HUDEP-2 (cell line): ENCODE measurements around the gene CNTN5.

Experiments
- DNase-seq, 76 experiments: peaks; one replicate each; lab custom pipeline; 2025; ENCODE audit not compliant: unreplicated experiment in 76 of 76; lab: John Stamatoyannopoulos, UW

CNTN5 gene

DNA sequence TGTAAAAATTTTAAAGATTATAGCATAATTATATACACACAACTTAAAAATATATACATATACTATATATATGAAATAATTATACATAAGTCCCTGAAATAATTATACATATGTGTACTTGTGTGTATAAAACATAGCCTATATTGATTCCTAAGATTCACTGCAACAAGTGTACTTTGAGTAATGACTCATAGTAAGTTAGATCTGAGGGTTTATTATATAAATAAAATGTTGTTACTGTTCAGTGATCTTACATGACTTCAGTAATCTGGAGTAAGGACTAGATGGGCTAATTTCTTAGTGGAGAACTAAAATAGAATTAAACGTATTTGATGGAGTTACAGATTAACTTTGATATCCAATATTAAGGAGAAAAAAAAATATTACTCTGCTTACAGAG lies 350.5 kb downstream of the CNTN5 start:
- no peak for DNase-seq

DNA sequence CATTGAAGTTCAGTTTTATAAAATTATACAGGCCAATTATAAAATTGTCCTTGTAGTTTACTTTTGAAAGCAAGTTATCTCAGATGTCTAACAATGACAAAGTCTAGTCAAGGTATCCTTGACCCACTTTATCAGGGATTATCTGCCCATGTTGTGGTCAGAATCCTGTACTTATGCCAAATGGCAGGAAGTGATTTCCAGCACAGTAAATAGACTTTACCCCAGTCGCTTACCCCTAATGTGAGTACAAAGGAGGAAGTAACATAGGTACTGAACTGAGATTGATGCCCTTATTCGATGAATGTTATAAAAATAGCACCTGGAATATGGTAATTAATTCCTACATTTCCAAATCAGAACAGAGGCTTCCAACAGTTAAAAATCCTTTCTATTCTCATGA lies 355.7 kb downstream of the CNTN5 start:
- DNase-seq = no peak

DNA sequence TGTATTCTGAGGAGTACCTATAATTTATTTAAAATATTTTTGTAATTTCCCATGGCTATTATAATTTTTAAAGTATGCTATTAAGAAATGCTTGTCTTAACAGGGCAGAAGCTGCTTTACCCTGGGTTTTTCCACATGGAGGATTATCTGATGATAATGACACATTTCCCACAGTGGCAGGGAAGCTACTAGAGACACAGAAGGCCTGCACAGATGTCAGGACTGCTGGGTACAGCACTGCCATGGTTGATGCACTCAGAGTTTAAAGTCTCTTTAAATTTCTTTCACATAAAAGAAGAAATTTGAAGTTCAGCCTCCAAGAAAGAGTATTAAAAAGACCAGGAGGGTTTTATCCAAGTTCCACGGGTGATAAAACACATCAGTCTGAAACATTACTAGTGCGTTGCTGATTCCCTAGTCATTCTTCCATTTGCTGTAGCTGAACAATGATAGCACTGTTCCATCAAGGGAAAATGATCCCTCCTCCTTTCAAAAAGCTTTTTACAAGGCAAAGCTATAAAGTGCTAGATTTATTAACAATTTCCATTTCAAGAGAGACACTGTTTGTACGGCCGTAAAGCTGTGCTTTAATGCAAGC lies 363.0 kb downstream of the CNTN5 start:
- DNase-seq = no peak

DNA sequence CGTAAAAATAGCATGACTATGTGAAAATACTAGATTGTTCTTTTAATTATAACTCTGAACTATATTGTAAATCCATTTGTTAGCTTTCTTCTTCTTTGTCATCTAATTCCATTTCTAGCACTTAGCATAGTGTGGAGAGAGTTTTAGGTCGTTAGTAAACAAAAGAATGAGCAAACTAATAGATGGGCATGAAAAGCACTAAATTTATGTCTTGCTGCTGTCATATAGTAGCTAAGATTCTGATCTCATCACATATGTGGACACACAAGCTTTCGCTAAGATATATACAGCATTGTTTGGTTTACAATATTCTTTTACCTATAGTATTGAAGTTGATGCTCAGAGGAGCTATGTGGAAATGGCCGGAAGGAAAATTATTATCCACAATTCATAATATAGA lies 370.5 kb downstream of the CNTN5 start:
- no peak for DNase-seq

DNA sequence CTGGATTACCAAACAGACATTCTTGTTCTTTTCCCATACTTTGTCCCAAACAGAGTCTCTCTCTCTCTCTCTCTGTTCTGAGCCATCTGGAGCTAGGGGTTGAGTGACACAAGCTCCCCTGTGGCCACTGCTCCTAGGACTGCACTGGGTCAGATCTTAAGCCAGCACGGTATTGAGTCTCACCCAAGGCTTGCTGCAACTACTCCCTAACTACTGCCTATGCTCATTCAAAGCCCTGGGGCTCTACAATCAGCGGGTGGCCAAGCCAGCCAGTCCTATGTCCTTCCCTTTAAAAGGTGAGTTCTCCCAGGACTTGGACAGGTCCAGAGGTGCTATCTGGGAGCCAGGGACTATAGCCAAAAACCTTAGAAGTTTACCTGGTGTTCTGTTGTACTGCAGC lies 385.6 kb downstream of the CNTN5 start:
- DNase-seq = no peak

DNA sequence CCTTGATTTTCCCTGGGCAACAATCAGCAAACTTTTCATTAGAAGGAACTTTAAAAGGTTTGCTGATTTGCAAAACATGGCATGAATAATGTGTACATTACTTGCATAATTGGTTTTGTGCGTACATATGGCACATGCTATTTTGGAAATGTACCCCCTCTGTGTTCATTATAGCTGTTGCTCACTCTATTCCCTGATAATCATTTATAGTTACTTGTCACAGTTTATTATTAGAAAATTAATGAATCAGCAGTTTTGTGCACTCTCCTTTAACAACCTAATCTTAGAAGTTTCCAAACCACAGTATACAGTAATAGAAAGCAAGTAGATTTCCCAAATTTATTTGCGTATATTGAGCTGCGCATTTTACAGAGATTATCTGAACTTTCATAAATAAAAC lies 389.9 kb downstream of the CNTN5 start:
- no peak for DNase-seq

DNA sequence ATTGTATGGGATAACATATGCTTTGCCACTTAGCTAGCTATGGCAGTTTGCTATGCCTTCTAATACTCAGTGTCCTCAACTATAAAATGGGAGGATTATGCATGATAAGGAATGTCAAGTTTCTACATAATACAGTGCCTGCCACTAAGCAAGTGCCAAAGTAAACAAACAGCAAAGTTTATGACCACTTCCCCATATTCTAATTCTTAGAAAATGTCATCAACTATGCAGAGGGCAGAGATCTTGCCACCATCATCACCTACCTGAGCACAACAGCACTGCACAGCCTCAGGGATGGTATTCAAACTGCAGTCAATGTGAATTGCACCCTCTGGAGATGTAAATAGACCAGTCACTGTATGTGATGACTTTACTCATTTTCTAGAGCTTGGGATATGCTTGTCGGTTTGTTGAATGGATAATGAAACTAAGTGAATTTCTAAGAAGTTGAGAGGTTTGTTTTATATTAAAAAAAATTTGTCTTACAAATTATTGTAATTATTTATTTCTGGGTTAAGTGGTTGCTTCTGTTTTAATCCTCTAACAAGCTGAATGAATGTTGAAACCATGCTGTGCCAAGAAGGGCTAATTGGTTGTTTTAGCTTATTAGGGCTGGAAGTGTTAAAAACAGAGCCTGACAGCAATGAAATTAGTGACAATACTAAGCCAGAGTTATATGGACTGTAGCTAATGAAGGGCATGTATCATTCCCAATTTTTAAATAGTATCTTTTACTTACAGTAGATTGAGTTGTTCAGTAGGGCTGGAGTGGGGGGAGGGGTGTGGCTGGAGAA lies 398.4 kb downstream of the CNTN5 start:
- no peak for DNase-seq

DNA sequence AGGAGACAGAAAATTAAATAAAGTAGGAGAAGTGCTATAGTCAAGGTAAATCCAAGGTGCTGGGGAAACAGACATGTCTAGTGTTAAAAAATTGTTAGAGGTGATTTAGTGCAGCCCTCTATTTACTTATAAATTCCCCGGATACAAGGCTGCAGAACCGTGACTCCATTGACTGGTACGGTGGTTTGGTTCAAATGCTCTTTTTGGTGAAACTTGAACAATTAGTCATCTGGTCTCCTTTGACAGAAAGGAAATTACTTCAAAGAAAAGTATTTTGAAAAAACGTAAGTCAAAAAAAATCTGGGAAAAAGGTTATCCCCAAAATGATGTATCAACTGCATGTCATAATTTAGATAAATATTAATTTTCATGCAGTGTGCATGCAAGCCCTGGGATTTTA lies 399.2 kb downstream of the CNTN5 start:
- DNase-seq = no peak

DNA sequence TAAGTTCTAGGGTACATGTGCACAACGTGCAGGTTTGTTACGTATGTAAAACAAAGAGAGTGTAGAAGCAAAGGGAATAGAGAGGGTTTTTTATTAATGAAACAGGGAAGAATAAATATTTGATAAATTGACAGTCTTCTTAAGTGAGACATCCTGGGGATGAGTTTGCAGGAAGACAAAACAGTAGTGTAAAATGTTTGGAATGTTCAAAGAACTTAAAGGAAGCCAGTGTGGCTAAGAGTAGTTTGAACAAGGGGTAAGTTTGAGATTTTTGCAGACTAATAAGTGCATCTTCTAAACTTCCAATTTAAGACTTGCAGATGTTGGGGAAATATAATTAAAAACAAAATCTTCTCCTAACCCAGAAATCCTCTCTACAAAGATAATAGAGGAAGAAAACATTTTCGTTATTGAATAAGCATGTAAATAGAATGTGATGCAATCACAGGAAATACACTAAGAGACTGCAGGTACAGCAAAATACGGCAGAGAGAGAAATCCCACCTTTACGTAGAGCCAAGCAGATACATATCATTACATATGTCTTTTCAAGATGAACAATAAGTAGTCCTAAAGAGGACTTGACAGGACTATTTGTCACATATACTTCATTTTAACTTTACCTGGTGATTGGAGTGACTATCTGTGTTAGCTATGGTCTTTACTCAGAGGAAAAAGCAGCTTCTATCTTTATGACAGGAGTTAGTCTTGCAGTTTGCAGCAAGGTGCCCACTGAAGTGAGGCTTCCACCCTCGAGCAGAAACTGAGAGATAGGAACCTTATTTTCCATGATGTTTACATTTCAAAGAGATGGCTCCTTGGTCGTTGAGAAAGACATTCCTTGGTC lies 402.1 kb downstream of the CNTN5 start:
- no peak for DNase-seq

DNA sequence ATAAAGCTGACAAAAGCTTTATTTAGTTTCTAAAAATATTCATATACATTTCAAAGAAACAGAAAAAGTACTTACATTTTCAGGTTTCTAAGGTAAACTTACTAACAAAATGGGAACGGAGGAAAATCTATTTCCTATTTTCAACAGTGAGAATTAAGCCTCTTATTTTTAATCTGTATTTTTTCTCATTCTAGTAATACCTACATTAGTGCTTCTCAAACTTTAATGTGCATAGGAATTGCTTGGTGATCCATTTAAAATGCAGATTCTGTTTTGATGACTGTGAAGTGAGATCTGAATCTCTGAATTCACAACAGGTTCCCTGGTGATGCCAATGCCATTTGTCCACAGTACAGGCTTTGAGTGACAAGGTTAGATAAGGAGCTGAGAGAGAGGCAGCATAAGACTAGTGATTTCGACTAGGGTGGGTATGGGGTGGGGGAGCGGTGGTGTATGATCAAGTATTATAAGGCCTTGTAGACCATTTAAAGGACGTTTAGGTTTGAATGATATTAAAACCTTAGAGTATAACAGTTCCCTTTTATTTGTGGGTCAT lies 402.8 kb downstream of the CNTN5 start:
- no peak for DNase-seq

DNA sequence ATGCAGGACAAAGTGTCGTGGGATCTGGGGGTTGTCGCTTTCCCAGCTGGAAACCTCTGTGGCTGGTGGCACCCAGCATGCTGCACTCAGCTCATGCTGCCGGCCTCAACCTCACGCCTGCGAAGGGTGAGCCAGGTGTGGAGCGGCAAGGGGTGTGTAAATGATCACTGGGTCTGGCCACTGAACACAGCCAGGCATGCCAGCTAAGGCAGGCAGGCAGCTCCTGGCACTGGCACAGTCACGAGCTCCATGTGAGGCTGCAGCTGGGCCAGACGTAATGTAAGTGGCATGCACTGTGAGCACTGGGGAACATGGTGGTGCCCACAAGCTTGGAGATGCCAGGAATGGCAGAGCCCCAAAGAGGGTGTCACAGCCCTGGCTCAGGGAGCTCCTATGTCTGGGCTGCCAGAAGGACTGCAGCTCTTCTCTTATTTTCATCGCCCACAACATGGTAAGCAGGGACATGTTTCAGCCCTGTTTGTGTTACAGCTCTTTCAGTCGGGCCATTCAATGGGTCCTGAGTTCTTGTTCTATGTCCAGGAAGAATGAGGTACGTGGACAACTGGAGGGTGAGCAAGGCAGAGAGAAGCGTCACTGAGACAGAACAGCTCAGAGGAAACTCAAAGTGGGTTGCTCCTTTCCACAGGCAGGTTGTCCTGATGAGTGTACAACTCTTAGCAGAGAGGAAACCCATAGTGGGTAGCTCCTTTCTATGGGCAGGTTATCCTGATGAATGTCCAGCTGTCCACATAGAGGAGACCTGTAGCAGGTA lies 403.8 kb downstream of the CNTN5 start:
- no peak for DNase-seq

DNA sequence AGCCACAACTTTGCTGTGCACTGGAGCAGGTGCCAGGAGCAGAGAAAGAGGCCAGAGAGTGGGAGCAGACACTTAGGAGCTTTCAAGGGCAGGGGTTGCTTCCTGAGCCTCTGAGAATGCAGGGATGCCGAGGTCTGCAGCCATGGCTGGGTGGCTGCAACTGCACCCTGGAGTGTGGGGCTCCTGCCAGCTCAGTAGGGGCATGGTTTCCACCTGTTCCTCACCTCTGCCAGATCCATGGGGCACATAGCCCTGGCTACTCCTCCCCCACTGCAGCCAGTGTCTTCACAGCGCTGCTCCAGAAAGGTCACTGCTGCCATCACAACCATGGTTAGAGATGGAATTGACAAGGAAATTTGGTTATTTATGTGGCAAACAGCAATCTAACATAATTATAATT lies 404.8 kb downstream of the CNTN5 start:
- DNase-seq = no peak

DNA sequence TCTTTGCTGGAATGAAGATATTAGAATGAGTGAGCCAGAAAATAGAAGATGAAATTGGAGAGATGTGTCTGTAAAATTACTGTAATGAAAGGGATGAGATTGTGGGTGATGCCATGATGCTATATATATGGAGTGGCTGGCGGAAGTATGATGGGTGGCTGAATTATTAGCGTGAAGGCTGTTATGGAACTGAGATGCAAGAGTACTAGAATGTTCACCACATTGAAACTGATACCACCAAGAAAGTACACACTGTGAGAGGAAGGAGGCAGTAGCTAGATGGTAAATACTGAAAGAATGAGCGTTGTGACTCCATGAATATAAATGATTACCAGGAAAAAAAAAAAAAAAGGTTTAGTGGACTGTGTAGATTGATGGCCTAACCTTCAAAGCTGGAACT lies 411.9 kb downstream of the CNTN5 start:
- no peak for DNase-seq

DNA sequence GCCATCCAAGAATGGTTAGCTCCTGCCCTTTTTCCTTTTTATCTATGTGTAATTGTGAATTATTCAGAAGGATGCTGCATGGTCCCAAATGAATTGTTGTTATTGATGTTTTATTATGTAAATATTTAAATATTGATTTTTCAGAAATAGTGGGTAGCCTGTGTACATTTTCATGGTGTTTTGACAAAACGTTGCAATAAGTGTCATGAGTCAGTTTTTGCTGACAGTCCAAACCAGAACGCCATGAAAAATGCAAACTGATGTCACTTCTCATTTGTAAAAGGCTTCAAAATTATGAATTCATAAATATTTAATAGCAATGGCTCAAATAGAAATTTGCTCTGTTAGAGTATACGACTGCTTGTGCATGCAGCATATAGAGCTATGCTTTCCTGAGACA lies 422.5 kb downstream of the CNTN5 start:
- DNase-seq = no peak

DNA sequence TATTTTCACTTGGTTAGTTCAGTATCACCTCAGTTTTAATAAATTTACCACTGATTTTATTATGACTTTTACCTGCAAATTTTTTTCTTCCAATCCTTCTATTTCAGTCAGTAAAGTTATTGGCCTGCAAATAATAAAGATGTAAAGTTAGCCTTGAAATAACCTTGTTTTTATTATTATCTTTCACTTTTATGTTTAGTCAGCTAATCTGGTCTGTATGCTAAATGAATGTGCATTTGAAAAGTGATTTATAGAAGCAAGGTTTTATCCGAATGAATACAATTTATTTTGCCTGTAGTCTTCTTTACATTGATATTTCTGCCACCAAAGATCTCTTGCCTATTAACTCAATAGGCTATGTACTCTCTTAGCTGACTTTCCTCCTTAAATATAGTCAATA lies 425.7 kb downstream of the CNTN5 start:
- DNase-seq = no peak

DNA sequence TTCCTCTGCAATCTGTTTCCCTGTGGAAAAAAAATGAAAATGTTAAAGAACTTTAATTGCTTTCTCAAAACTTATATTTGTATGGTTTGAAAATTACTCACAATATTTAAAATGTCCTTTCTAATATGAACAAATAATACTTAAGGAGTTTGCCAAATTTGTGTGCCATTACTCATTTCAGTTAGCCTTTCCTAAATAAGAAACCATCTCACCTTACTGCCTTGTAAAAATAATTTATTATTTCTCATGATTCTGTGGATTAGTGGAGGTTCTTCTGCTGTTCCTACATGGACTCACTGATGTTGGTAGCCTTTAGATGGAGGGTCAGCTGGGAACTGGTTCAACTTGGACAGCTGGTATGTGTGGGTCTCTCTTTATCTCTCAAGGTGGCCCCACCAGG lies 428.6 kb downstream of the CNTN5 start:
- DNase-seq = no peak

DNA sequence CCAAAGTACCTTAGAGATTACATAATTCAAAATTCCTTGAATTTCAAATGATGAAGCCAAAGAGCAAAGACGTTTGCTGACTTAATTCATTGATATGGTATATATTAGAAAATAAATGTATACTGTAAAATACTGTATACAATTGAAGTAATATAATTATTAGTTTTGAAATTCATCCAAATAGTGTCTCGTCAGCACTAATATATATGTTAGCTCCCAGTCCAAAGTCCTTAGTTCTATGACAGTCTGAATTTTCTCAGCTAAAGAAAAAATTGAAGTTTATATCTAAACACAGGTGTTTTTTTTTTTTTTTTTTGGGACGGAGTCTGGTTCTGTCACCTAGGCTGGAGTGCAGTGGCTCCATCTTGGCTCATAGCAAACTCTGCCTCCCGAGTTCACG lies 431.3 kb downstream of the CNTN5 start:
- no peak for DNase-seq

DNA sequence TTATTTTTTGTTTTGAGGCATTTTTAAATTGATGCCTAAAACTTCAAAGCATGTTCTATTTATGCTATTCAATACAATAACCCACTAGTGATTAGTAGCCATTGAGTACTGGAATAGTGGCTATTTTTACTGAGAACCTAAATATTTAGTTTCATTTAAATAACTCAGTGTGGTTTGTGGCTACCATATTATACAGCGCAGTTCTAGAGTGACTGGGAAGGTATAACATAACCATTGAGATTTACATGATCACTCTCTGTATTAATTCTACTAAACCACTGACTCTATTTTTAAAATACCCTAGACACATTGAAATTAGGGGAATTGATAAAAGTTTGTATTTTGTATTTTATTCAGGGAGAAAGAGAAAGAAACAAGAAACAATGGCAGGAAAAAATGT lies 441.2 kb downstream of the CNTN5 start:
- no peak for DNase-seq

DNA sequence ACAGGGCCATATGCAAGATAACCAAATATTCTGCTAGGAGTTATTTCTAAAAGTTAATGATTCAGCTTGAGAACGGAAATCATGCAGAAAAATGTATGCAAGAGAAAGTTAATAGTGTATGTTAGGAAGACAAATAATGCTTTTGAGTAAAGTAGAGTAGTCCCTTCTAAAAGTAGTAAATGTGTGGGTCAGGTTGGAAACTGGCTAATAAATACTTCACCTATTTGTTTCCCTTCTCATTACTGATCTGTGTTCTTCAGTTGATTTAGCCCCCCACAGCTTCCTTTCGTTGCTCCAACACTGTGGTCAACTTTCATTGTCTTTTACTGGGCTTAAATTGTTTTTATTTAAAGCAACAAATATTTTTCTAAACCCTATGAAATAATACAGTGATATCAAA lies 444.2 kb downstream of the CNTN5 start:
- no peak for DNase-seq

DNA sequence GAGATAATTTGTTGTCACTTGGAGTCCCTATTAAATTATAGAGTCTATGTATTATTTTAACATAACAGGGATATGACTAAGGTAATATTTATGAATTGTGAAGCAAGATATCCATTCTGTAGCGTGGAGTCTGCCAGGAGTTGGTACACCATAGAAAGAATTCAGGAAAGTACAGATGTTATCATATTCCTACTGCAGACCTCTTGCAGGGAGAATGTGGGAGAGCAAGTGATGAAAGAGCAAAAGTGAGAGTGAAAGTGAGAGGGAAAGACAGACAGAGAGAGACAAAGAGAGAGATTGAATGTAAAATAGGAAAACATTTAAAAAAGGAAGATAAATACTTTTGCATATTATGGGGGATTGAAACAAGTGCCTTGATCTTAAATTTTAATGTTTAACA lies 468.8 kb downstream of the CNTN5 start:
- no peak for DNase-seq

DNA sequence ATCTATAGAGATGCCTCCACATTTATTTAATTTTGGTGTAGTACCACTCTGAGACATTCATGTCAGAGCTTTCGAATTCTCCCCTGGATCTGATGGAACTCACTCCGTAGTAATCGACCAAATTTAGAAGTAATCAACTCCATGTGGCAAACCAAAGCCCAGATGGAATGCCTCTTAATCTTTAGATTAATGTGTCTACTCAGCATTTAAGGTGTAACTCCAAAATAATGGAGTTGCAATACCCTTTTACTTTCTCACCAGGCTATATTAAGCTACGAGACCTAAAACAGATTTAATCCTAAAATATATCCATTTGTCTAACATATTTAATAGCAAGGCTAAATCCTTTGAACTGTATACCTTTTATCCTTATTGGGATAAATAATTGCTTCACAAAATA lies 473.3 kb downstream of the CNTN5 start:
- DNase-seq = no peak
